A549 (cell line): Measurements from ENCODE around the gene RAMP1.

Source experiments
- CHD2 ChIP-seq: fragments of 150-350 bp; IDR thresholded peaks from 2 replicates; pipeline ENCODE4 v1.6.1; 2014; ENCODE audit warnings: low read length; ENCODE audit not compliant: partially characterized antibody
- CTCF ChIP-seq: fragments of >200 bp; sonication (Bioruptor Twin); formaldehyde crosslinking; IDR thresholded peaks from 3 replicates; pipeline ENCODE4 v1.5.1; 2016
- NR3C1 ChIP-seq: fragments of >200 bp; sonication (Bioruptor Twin); formaldehyde crosslinking; IDR thresholded peaks from 3 replicates; pipeline ENCODE4 v1.6.1; 2017
- POLR2A ChIP-seq: IDR thresholded peaks from 2 replicates; pipeline ENCODE4 v1.6.1; 2012; ENCODE audit warnings: mild to moderate bottlenecking, low read length
- USF2 ChIP-seq: fragments of 450-650 bp; IDR thresholded peaks from 2 replicates; pipeline ENCODE4 v1.6.1; 2014; ENCODE audit warnings: antibody characterized with exemption

- no peak for TF ChIP-seq POLR2A
- no peak for TF ChIP-seq CTCF
- TF ChIP-seq USF2: no peak
- TF ChIP-seq NR3C1: no peak
- TF ChIP-seq CHD2: no peak
These were observed 5.1 kb downstream of the RAMP1 start for GRCh38 chr2:237864444-237864931.
